HG03575 (cell line): ENCODE measurements around the gene ASXL3.

Experiments
- ATAC-seq: cut with Tn5 transposase; IDR thresholded peaks from one replicate; pipeline ENCODE4 v1.9.1; 2021; ENCODE audit not compliant: unreplicated experiment, insufficient number of reproducible peaks, low FRiP score; ENCODE audit errors: extremely low read depth

The ASXL3 gene

DNA sequence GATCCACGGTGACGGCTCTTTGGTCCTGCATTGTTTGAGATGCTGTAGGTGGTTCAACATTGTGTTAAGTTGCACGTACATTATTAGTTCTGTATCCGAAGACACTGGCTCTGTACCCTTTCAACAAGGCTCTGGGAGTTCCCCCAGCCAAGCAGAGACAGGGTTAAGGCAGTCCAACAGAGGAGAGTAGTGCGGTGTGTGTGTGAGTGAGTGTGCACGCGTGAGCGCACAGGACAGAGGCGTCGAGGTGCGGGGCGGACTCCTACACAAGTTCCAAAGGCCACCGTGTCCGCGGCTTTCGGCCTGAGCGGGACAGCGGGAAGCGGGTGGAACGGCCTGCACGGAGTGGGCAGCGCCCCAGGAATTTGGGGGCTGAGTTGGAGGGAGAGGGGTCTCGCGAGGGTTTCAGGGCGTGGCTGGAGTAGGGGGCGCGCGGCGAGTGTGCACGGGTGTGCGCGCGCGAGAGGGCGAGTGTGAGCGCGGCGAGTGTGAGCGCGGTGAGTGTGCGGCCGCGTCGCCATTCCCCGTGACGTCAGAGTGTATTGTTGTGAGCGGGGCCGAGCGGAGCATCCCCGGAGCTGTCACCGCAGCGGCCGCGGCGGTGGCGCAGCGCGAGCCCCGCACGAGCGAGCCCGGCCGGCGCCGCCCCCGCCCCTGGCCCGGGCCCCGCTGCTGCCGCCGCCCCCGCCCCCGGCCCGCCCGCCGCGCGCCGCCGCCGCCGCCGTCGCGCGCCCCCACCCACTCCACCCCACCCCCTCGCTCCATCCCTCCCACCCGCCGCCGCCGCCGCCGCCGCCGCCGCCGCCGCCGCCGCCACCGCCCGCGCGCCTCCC, at the start of gene ASXL3:
ASXL3 (plus strand) TSS at position 535 of the 833 bp plus-strand sequence. CDS start 413 bp downstream, outside the sequence.
- no peak for ATAC-seq

DNA sequence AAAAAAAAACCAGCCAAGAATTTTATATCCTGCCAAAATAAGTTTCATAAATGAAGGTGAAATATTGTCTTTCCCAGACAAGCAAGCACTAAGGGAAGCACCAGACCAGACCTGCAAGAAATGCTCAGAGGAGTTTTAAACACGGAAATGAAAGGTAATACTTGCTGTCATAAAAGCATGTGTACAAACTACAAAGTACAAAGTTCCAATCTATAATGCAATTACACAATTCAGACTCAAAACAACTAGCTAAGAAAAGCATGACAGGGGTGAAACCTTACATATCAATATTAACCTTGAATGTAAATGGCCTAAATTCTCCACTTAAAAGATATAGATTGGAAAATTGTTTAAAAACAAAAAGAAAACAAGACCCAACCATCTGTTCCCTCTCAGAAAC, 45.0 kb upstream of the ASXL3 start:
- ATAC-seq: no peak

DNA sequence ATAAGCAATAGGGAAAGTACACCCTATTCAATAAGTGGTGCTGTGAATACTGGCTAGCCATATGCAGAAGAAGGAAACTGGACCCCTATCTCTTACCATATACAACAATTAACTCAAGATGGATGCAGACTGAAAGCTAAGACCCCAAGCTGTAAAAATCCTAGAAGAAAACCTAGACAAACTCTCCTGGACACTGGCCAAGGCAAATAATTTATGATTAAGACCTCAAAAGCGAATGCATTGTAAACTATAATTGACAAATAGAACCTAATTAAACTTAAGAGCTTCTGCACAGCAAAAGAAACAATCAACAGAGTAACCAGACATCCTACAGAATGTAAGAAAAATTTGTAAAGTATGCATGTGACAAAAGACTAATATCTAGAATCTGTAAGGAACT, 41.1 kb upstream of the ASXL3 start:
- ATAC-seq: no peak

DNA sequence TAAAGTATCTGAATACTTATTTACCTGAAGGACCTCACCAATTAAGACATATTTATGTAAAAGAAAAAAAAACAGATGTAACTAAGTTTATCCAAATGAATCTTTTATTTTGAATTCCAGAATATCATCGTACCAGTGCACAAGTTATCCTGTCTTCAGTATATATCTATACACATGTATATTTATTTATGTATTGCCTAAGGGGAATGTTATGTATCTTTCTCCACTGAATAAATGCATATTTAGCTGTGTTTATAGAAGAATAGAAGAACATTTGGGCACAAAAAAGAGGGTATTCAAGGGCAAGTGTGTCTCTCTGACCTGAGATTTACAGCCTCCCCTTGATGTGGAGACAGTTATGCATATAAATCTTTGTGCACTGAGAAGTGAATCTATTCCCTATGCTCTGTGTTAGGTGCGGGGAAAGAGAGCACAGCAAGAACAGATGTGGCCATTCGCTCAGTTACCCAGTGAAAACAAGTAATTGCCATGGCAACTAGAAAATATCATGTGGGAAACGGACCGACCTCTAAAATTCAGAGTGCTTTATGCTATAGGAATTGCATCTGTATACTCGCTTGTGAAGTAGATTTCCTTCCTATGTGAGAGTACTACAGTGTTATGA, 39.5 kb upstream of the ASXL3 start:
- ATAC-seq: no peak

DNA sequence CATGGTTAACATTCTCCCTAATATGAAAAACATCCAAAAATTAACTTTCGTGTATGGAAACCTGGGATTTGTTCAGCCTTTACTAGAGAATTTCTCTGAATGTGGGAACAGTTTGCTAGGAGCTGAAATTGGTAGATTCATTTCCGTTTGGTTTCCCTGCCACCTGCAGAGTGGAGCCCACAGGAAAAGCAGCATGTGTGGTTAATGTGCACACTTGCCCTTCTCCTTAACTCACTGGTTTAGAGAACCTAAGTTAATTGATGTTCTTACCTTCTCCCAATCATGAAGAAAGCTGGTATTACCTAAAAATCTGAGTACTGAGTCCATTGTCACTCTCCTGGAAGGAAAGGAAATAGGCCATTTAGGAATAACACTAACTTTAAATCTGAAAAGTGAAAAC, 37.6 kb upstream of the ASXL3 start:
- ATAC-seq: no peak

DNA sequence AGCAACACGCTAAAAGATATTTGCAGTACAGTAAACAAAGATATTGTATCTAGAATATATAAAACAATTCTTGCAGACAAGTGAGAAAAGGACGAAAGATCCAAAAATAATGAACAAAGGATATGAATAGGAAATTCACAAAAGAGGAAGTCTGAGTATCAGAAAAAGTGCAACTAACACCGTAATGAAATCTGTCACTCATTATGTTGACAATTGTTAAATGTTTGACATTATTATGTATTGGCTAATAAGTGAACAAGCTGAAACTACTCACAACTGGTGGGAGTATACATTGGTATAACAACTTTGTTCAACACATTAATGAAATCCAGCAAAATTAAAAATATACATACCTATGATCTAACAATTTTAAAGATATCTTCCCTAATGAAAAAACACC, 36.7 kb upstream of the ASXL3 start:
- ATAC-seq: no peak

DNA sequence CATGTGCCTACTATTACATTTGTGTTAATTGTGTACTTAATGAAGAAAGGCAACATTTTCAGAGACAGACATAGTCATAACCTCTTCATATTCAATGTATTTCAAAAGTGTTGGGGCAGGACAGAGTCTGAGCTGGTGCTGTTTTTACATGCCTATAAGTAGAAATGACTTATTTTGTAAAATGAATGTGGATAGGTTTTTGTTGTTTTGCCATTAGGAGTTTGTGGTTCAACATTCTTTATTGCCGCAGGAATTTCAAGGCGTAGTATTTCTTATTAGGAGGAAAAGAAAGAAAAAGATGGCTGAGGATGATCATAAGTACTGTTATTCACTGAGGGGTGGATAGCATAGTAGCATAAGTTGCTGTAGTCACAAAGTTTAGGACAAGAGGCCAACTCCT, 21.2 kb upstream of the ASXL3 start:
- ATAC-seq: no peak

DNA sequence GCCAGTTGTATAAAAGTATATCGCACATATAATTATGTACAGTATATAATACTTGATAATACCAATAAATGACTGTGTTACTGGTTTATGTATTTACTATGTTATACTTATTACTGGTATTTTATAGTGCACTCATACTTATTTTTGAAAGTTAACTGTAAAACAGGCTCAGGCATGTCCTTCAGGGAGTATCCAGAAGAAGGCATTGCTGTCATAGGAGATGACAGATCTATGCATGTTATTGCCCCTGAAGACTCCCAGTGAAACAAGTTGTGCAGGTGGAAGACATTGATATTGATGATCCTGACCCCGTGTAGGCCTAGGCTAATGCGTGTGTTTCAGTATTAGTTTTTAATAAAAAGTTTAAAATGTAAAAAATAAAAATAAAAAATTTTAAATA, 20.3 kb upstream of the ASXL3 start:
- no peak for ATAC-seq

DNA sequence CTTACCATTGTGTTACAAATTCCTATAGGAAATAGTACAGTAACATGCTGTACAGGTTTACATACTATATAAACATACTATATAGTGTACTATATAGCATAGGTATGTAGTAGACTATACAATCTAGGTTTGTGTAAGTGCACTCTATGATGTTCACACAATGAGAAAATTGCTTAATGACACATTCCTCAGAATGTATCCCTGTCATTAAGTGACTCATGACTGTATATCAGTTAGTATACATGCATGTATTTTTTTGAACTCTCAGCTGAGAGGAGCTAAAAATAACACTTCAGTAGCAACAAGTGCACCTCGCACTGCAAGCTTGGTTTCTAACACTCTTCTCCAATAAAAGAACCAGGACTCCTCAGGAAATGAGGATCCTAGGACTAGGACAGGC, 19.5 kb upstream of the ASXL3 start:
- no peak for ATAC-seq

DNA sequence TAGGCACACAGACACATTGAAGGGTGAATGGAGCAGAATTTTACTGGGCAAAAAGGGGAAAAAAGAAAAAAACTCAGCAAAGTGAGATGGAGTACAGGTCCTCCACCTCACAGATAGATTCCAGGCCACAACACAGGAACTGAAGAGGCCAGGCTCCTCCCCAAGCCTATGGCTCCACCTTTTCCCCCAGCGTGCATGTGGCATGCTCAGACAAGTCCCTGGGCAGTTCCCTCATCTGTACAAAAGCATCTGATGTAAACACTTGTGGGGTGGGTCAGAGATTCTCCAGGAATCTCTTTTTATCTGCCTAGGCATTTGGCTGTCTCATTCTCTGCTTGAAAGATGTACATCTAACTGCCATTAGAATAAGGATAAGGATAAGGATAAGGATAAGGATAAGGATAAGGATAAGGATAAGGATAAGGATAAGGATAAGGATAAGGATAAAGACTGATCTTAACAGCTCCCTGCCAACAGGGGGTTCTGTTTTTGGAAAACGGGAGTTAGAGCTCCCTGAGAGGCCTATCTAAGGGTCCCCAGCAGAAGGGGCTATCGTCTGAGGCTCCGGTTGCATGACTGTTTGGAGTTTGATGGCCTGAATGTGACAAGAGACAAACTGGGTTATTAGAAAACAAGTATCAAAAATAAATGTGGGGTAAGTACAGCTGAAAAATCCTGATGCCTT, 17.2 kb upstream of the ASXL3 start:
- peak; percentile 53 for ATAC-seq

DNA sequence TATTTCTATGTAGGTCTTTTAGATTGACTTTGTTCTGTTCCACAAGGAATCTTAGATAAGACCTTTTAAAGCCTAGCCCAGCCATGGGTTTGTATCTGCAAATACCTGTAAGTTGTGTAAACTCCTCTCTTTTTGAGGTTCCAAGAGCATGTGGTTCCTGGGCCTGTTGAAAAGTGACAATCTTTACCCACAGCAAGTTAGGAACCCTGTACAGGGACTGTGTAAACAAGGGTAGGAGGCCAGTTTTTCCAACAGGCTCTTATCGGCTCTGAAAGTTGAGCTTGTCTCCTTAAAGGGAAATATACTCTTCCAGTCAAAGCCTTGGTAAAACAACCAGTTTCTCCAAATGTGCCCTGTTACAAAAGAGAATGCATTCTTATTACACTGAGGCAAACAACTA, 15.3 kb upstream of the ASXL3 start:
- no peak for ATAC-seq

DNA sequence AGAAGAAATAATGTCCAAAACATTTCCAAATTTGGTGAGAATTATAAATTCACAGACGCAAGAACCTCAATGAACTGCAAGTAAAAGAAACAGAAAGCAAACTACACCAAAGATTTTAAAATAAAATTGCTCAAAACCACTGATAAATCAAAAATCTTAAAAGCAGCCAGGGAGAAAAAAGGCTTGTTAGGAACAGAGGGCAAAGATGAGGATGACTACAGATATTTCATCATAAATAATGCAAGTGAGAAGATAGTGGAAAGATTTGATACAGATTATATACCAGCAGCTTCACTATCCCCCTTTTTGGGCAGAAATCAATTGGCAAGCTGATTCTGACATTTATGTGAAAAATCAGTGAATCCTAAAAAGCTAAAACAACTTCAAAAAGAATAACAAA, 10.3 kb upstream of the ASXL3 start:
- ATAC-seq: no peak

DNA sequence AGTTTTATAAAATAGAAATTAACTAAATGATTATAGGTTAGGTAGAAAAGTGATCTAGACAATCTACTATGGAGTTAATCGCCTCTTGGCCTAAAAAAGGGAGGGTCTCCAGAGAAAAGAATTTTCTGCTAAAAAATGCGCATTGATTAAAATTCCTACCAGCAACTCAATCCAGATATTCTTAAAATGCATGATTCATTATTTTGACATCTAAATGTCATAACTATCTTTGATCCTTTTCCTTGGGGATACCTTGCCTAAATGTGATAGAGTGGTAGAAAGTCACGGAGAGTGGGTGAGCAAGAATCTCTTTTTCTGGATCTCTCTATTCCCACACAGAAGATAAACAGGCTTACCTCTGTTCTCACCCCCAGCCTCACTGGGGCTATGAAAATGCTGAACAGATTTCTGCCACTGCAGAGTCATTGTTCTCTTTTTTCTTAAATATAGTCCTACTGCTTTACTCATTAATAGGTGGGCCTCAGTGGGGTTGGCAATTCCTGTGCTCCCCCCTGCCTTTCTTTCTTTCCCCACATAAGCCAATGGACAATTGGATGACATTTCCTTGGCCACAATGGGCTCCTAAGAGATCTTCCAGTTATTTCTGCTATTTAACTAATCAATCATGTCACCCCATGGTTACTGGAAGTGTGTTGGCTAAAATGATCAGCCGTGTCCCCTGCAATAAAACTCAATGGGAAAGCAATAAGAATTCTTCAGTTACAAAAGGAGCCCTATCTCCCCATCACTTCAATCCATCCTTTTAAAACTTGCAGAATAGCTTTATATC, 5.8 kb upstream of the ASXL3 start:
- ATAC-seq: no peak

DNA sequence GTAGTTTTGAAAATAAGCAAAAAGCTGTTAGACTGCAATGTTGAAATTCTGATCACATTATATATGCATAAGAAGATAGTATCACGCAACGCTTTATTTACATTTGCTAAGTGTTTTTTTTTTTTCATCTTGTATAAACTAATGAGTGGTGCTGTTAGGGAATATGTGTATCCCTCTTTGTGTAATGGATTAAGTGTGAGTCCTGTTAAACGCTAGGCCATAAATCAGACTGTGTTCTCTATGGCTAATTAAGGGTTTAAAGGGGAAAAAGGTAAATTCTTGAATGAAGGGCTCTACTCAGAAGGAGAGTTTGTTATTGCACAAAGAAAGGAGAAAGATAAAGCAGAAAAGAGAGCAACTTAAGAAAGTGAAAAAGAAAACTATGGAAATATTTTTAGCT, 4.8 kb upstream of the ASXL3 start:
- no peak for ATAC-seq

DNA sequence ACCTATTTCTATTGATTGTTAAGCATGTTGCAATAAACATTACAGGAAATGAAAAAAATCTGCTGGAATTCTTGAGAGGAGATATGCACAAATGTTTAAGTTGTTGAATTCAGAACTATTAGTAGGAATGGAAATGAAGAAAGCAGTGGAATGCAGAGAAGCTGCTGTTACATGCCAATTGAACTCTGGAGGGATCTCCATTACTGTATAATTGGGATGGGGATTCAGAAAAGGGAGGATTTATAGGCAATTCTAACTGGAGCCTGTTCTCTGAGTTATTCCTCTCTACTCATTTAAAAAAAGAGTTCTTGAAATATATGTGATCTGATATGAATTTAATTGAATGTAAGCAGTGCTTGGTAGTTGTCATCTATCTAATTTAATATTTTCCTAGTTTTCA, 2.6 kb upstream of the ASXL3 start:
- no peak for ATAC-seq

DNA sequence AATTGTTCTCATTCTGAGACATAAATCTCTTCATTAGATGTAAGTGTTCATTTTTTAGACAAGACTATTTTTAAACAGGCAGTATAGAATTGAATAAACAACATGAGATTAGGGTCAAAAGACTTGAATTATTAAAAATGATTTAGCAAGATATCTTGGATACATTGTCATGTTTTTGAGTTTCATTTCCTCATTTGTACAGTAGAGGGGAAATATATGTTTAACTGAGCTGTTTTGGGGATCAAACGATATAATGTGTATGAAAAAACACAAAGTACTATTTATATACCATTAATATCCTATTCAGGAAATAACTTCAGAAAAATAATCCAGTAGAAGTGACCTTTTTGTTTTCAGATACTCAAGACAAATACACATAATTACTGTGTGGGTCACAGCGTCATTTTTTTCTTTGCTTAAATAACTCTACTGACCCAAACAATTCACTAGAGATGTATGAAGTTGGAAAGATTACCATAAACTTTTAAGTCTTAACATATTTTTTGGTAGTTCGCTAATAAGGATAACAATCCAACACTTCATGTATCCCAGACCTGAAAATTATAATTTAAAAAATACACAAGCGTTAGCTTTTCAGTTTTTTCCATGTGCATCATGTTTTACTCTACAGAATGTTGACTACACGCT, 896 bp upstream of the ASXL3 start:
- ATAC-seq: no peak

DNA sequence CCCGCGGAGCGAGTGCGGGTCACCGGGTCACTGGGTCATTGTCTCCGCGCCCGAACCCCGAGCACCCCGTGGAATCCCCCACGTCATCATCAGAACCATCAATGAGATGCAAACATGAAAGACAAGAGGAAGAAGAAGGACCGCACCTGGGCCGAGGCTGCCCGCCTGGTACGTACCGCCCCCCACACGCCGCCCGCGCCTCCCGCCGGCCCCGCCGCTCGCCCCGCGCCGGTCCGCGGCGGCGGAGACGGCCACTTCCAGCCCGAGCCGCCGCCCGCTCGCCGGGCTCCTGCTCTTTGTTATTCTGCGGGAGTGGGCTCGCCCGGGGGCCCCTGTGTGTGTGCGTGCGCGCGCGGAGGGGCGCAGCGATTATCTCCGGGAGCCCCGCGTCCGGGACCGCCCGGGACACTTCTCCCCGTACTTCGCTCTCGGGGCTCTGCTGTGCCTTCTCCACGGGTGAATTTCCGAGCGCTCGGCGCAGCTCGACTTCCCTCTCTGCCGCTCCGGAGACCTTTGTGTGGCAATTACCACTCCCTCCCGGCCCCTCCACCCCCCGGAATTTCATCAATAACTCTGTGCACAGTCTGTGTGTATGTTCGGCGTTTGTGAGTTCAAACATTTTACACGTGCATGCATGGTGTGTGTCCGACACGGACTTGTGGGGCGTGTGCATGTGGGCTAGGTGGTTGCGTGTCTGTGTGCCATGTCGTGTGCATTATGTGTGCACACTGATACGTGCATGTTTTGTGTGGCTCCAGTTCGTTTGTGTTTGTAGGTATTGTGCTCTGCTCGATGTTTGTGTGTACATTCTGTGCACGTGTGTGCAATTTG, 714 bp downstream of the ASXL3 start:
- no peak for ATAC-seq
